SHP77 treated with DMSO at 0.1 percent for 48 hours (cell line): ENCODE results near the gene PCSK5.
A peak's percentile ranks its signal among the peaks of the same experiment; 100 is the strongest.
"Not testable (repeated sequence)": the region's sequence is repeated elsewhere in the genome, so short reads cannot be mapped to it uniquely, and the experiment has no call there.

Experiments
- DNase-seq: peaks from one replicate; lab custom pipeline; 2025; lab: John Stamatoyannopoulos, UW

PCSK5 gene

DNA sequence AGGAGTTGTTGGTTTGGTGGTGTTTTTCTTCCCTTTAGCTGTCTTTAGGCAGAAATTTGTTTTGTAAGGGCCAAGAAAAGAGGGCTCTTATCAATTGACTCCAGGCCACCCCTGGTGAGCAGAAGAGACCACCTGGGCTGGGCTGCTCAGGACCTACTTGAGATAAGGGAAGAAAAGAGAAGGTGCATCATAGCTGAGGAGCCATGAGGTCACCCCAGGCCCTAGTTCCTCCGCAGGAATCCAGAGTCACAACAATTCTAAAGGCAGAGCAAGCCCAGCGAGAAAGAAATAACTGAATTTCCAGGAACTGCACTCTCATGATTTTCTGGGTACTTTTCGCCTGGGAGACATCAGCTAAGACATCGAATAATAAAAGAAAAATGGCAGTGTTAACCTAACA lies 468.9 kb downstream of the PCSK5 start:
- no peak for DNase-seq

DNA sequence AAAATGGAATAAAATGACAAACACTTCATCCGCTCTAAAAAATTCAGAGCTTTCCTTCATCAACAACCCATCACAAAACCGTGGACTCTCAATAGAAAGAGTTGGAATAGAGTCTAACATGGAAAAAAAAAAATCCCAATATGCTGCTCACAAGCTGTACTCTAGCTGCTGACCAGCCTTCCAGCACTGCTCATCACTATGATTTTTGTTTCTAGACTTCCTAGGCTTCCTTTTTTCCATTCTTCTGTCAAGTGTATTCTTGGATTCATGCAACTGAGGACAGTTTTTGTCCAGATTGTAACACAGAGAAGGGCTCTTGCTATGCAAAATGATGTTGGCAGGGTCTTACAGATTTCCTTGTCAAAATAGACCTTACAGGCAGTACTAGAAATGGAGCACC lies 469.3 kb downstream of the PCSK5 start:
- no peak for DNase-seq

DNA sequence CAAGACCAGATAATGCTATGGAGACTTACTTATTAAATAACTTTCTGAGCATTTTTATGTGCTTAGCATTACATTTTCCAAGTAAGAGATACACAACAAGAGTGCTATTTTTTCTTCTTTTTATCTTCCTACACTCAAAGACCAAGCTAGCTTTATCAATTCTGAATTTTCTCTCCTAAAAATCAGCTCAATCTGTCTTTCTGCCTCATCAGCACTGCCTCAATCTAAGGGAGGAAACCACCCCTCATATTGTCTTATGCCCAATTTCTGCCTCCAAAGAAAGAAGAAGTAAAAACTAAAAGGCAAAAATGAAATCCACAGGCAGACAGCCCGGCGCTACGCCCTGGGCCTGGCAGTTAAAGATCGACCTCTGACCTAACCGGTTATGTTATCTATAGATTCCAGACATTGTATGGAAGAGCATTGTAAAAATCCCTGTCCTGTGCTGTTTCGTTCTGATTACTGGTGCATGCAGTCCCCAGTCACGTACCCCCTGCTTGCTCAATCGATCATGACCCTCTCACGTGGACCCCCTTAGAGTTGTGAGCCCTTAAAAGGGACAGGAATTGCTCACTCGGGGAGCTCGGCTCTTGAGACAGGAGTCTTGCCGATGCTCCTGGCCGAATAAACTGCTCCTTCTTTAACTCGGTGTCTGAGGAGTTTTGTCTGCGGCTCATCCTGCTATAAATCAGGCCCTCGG lies 472.0 kb downstream of the PCSK5 start:
- DNase-seq, result not testable (repeated sequence)

DNA sequence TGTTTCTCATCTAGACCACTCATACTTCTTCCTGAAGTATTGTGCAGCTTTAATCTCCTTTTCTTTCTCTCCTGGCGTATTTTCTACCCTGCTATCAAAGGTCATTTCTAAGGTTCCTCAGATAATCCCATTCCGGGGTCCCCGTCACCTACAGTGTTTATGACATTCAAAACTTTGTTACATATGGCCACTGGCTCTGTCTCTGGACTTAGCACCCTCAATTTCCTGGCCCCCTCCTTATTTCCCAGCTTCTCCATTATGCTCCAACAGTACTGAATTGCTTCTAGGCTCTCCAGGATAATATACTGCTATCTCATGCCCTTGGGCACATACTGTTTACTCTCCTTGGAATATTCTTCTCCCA lies 472.5 kb downstream of the PCSK5 start:
- DNase-seq, result no peak

DNA sequence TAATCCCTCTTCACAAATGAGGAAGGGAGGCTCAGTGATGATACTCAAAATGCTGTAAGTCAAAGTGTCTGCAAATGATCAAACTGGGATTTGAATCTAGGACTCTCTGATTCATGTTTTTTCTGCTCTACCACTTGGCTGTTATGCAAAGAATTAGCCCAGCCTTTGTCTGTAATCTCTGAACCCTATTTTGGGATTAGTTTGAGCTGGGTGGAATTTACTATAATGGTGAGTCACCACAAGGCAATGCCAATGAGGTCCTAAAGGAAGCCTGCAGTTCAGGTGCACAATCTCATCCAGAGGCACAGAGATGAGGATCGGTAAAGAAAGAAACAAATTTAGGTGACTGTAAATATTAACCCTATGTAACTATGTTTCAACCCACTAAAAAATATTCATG lies 474.6 kb downstream of the PCSK5 start:
- DNase-seq, result no peak

DNA sequence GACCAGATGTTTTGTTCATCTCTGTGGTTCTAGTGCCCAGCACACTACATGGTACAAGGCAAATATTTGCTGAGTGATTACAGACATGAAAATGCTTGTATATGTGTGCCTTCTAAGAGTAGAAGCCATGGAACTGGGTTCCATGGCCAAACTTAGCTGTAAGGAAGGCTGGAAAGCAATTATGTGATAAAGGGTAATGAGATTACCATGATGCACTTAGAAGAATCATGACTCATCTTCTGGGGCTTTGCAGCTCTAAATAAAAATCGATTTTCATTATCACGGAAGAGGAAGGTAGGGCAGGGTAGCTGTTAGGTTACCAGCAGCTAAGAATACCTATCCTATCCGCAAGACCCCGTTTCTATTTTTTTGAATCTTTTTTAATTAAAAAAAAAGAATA lies 475.8 kb downstream of the PCSK5 start:
- no peak for DNase-seq

DNA sequence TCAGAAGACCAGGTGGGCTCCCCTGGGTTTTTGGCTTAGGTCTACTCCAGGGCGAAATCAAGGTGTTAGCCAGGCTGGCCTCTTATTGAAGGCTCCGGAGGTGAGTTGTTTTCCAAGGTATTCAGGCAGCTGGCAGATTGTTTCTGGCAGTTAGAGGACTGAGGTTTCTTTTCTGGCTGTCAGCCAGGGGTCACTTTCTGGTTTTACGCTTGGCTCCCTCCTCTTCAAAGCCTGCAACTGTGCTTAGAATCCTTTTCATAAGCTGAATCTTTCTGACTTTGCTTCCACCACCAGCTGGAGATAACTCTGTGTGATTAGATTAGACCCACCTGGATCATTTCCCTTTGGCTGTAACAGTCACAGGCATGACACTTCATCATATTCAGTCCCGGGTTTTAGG lies 479.1 kb downstream of the PCSK5 start:
- DNase-seq, result peak; percentile 74

DNA sequence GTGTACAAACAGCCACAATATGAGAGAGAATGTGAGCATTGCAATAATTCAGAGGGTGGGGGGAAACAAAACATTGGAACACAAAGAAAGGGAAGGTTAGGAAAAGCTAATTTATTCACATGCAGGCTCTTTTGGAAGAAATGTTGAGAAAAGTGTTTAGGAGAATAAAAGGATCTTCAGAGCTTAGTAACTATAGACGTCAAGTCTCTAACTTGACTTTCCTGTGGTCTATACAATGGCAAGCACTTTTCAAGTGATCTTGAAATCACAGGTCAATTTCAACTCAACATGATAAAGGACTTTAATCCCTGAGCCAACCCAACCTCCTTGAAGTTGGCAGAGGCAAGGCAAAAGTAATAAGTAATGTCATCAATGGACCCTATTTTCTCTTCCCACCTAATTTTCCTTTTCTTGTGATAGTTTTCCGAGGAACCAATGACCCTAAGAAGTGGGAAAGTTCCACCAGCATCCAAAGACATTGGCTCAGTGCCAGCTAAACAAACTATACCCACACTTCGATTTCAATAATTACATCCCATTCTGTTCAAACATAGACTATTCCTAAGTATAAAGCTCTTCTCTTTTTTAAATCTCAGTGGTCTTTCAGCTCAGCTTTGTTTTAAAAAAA lies 480.0 kb downstream of the PCSK5 start:
- no peak for DNase-seq

DNA sequence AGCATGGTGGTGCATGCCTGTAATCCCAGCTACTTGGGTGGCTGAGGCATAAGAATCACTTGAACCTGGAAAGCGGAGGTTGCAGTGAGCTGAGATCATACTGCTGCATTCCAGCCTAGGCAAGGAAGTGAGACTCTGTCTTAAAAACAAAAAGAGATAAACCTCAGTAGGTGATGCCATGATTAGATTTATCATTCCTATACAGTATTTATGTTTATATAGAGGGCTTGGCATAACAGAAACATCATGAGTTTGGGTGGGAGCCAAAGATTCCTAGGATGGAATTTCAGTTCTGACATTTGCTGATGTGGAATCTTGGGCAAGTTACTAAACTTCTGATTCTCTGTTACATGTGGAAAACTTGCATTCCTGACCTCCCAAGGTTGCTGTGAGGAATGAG lies 481.4 kb downstream of the PCSK5 start:
- no peak for DNase-seq

DNA sequence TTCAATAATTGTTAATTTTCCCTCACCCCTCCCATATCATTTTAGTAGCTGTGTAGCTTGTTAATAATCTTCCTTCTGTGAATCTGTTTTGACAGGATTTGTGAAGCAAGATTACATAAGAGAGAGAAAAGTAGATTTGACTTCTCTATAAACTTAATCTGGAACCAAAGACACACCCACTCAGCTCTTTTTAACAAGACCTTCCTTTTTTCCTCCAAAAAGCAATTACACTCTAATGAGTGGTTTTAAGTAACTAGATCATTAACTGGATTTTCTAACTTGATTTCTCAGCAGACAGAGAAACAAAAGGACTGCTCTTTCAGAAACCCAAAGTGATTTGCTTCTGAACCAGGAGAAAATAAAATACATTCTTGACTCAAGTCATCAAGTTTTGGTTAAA lies 481.9 kb downstream of the PCSK5 start:
- DNase-seq, result no peak

DNA sequence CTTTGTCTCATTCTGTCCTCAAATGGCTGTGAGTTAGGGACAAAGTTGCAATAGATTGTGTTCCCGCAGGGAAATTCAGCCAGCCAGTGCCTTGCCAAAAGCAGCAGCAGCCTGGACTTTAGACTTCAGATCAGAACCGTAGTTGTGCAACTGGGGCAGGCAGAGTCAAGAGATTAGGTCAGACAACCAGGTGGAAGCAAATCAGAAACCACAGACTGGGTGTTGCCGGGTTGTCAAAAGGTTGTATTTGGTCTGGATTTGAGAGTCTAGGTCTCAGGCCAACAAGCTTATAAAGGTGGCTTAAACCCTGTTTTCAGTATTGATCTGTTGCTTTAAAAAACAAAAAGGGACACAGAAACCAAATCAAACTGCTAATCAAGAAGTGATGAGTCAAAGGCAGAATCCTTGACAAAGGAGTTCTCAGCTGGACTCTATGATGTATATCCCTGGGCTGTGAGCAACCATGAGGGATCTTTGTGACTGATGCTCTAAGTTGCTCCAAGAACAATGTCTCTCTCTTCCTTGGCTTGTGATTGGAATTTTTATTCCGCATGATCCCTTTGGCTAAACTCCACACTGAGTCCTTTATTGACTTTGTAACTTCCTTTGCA lies 482.8 kb downstream of the PCSK5 start:
- DNase-seq, result no peak

DNA sequence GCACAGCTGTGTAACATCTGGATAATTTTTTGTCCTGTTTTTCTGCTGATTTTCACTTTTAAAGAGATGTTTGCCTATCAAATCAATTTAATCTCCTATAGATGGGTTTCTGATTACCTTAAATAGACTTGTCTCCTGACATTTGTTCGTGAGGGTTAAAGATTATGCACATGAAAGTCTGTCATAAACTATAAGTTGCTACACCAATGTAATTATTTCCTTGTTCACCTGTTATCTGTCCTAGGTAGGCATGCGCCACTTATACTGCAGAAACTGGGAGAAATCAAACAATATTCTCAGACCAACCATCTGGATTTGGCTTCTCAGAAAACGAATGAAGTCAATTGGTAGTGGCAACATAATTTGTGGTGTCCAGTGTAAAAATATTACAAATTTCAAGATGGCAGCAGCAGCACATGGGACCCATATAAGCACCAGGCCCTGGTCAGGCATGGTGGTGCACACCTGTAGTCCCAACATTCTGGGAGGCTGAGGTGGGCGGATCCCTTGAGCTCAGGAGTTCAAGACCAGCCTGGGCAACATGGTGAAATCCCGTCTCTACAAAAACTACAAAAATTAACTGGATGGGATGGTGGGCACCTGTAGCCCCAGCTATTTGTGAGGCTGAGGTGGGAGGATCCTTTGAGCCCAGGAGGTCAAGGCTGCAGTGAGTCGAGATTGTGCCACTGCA lies 483.5 kb downstream of the PCSK5 start:
- no peak for DNase-seq

DNA sequence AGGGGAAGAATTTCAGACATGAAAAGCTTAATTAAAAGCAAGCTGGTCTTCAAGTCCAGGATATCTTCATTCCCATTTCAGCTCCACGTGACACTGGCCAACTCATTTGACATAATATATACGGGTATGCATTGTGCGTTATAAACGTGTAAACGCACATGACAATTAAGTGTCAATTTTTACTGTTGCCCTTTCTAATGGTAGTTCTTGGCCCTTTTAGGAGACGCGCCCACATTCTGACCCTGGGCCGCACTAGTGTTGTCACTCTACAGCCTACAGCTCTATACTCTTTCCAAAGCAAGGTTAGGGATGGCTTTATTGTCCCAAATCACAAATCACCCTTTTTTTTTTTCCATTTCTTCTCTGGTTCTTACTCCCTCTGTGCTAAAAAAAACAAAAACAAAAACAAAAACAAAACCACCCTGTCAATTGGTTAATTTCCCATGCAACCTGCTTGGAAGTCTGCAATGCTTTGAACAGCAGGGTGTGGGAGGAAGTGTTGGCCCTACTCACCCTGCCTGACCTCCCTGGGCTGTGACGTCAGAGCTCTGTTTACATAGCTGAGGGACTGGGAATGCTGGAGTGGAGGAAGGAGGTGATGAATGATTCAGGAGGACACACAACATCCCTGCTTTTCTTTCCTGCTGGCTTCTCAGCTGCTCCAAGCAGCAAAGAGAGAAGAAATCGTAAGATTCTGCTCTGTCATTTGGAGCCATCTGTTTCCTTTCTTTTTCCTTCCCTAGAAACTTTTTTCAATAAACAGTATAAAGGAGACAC lies 484.5 kb downstream of the PCSK5 start:
- DNase-seq, result peak; percentile 64

DNA sequence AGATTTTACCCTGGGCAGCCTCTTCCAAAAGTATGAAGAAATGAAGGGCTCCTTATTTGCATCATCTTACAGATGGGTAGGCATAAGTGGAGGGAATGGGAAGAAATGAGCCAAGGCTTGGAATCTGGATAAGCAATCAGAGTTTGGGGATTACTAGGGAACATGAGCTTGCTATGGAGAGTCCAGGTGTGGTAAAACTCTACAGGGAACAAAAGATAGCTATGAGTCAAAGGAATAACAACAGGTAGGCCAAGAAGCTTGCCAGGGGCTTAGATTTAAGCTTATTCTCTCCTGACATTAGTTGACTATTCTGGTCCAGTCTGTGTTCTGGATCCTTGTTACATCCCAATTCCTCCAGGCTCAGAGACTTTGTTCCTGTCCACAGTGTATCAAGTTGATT lies 487.3 kb downstream of the PCSK5 start:
- no peak for DNase-seq

DNA sequence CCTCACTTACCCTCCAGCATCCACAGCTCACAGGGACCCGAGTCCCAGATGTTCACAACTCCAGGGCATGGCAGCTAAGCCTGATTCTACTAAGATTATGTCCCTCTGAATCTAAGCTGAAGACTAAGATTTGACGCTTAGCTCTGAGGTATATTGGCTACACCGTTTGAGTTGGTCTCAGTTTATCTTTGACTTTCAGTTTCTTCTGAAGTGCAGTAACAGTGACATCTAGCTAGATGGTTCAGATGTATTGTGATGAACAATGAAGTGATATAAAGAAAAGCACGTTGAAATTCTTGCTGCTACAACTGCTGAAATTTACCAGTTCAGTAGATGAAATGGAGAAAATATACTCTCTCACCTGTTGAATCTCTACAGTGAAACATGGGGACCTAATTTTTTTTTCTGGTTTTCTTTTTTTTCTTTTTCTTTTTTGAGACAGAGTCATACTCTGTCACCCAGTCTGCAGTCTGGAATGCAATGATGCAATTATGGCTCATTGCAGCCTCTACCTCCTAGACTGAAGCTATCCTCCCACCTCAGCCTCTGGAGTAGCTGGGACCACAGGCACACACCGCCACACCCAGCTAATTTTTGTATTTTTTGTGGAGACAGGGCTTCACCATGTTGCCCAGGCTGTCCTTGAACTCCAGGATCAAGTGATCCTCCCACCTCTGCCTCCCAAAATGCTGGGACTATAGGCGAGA lies 488.0 kb downstream of the PCSK5 start:
- DNase-seq, result no peak

DNA sequence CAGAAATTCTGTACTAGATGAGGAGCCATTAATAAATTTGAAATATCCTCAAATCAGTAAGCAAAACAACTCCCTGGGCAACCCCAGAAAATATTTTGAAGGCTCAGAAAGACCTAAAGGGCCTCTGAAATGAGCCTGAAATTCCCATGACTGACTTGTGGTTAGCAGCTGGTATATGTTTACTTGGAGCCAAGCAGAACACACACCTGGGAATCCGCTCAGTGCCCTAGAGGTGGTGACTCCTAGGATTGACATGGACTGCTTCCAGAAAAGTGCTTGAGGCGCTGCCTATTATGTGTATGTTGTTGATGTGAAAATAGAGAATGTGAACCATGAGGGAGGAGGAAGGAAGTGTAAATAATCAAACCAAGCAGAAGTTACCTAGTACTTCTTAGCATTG lies 489.0 kb downstream of the PCSK5 start:
- peak; percentile 65 for DNase-seq

DNA sequence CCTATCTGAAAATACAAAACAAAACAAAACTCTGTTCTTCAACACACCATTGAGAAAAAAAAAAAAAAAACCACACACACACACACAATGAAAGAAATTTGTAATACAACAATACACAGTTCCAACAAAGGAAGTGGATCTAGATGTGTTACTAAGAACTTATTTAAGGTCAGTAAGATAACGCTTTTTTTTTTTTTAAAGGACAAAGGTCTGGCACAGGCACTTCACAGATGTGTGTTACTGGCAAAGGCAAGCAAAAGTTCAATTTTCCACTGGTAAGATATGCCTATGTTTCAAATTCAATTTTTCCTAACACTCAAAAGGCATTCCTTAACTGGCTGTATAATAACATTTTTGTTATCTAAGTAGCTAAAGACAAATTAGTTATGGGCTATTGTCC lies 500.2 kb downstream of the PCSK5 start:
- DNase-seq, result no peak

DNA sequence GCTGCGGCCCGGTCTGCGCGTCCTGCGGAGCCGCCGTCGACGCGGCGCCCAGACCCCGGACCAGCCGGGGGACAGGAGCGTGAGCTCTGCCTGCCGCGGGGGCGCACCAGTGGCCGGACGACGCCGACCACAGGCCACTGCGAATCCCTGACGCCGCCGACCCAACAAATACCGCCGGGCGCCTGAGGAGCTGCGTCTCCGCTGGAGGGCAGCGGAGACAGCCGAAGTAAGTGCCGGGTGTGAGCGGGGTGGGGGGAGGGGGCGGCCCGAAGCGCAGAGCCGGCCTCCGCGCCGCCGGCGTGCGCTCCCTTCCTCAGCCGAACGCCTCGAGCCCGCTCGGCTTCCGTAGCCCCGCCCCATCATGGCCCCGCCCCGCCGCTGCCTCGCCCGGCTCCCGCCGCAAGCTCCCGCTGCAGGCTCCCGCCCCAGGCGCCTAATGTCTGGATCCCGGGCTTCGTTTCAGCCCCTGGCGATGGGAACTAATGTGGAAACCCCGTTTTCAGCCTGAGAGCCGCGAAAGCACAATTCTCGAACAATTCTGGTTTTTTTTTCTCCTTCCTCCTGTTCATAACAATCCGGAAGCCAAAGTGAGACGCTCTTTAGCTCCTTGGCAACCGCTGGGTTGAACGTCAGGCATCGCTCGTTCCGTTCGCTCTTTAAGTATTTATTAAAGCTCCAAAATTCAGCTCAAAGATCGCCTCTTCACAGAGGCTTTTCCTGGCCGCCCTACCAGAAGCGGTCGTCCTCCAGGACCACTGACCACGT lies 503.9 kb downstream of the PCSK5 start, which contains the start of gene RFK:
Gene RFK, minus strand, starts transcription at position 232 of the 765 bp plus-strand sequence. CDS start 255 bp downstream, outside the sequence.
- DNase-seq, result peak; percentile 39

DNA sequence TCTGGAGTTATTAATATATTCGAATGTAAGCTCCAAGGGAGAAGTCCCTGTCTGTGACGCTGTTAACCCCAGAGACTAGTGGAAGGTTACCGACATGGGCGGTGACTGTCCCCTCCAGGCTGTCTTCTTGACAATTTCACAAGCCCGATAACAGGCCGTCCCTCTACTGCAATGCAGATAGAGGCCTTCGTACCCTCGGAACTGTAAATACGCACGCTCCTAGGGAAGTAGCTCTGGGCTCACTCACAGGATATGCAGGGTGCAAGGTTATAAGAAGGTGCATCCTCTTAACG lies 504.4 kb downstream of the PCSK5 start:
- no peak for DNase-seq

DNA sequence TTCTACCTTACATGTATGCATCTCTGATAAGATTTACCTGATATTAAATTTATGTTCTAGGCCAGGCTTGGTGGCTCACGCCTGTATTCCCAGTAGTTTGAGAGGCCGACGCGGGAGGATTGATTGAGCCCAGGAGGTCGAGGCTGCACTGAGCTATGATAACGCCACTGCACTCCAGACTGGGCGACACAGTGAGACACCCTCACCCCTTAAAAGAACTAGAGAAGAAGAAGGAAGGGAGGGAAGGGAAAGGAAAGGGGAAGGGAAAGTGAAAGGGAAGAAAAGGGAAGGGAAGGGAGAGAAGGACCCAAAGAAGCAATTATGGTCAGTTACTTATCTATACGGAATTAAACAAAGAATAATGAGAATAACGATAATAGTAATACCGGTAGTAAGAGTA lies 504.9 kb downstream of the PCSK5 start:
- no peak for DNase-seq

DNA sequence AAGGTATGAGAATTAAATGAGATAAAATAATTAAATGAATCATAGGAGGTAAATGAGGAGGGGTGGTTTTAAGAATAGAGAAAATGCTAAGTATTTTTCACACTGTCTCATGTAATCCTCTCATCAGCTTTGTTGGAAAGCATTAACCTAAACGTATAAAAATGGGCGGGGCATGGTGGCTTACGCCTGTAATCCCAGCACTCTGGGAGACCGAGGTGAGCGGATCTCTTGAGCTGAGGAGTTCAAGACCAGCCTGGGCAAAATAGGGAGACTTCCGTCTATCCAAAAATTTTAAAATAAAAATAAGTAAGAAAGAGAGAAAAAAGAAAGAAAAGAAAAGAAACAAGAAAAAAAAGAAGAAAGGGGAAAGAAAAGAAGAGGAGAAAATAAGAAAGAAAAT lies 505.7 kb downstream of the PCSK5 start:
- DNase-seq, result no peak
